Naive thymus-derived CD8-positive, alpha-beta T cell (primary cell): ENCODE measurements around the gene RIPOR2. TPM values are rescaled to one million over a fixed set of nuclear protein-coding genes. Genes with fewer than 3 reads are reported as not detected.
"Not testable (repeated sequence)": the region's sequence is repeated elsewhere in the genome, so short reads cannot be mapped to it uniquely, and the experiment has no call there.

ENCODE experiments used
- ATAC-seq, 2 donors: fragments of 150-1000 bp; cut with Tn5 transposase in 1 of 2; sonication (Bioruptor Pico), chemical (Tn5 transposase) in 1 of 2; 1 replicate in 1 of 2; 2 replicates in 1 of 2; pipeline ENCODE4 v1.10.0; 2021; ENCODE audit warnings: mild to moderate bottlenecking in 2 of 2, moderate library complexity in 2 of 2
- POLR2A ChIA-PET: fragments of 350-600 bp; sonication (Branson Sonifier 250); formaldehyde crosslinking; loops from one replicate; lab custom pipeline; 2021; ENCODE audit warnings: antibody characterized with exemption; lab: Charles Lee
- DNase-seq, 10 donors: peaks; one replicate each; pipeline versions ENCODE4 v3.0.0 to v3.0.0-alpha.2; 2020 to 2022
- H3K27ac Mint-ChIP-seq, 10 donors: one replicate each; pipeline ENCODE4 v1.8.0; 2020 to 2022; ENCODE audit warnings: mild to moderate bottlenecking in 10 of 10, mixed read lengths in 10 of 10, moderate library complexity in 4 of 10, inconsistent platforms in 1 of 10
- H3K27me3 Mint-ChIP-seq, 5 donors: one replicate each; pipeline ENCODE4 v1.8.0; 2021 to 2022; ENCODE audit warnings: mixed read lengths in 5 of 5
- H3K36me3 Mint-ChIP-seq, 3 donors: one replicate each; pipeline ENCODE4 v1.8.0; 2020 to 2022; ENCODE audit warnings: mixed read lengths in 3 of 3, mild to moderate bottlenecking in 2 of 3, inconsistent platforms in 1 of 3
- H3K4me1 Mint-ChIP-seq, 4 donors: one replicate each; pipeline ENCODE4 v1.8.0; 2021 to 2022; ENCODE audit warnings: mixed read lengths in 4 of 4
- H3K4me3 Mint-ChIP-seq, 10 donors: one replicate each; pipeline ENCODE4 v1.8.0; 2020 to 2022; ENCODE audit warnings: mild to moderate bottlenecking in 10 of 10, mixed read lengths in 10 of 10, moderate library complexity in 6 of 10, inconsistent platforms in 1 of 10
- H3K9me3 Mint-ChIP-seq, 9 donors: one replicate each; pipeline ENCODE4 v1.8.0; 2020 to 2022; ENCODE audit warnings: mixed read lengths in 9 of 9, mild to moderate bottlenecking in 3 of 9, inconsistent platforms in 1 of 9, moderate library complexity in 1 of 9
- polyA plus RNA-seq, 3 donors: library from polyadenylated mRNA; unstranded; fragments of 300-500 nt; fragmentation: Illumina TruSeq; gene quantifications; one replicate each; pipeline ENCODE4 v1.2.3, GENCODE V29; 2021
- total RNA-seq, 8 experiments: library from RNA in 2 of 8; stranded (reverse) in 2 of 8; gene quantifications; one replicate each; pipeline ENCODE4 v1.2.3 and lab custom pipeline; 2021 to 2026

RIPOR2 gene
- total and polyA plus RNA-seq, 5 experiments from 2014 or later = 413 to 542 (median 511) TPM

DNA sequence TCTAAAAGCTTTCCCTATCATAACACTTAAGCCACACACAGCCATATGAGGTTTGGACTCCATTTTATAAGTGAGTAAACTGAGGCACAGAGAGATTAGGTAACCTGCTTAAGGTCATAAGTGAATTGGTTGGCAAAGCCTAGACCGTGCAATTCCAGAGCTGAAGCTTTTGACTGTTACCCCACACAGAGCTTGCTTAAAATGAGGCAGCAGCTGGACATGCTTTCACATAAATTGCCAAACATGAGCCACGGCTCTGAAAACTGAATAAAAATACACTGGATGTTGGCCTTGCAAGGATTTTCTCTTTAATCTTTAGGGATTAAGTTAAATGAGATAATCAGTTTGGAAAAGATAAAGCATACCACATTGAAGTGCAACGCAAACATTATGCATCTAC lies 2.5 kb downstream of the RIPOR2 start:
- peak overlapping the region; percentile 87 to 98 (median 95) for H3K27ac Mint-ChIP-seq
- H3K4me1 Mint-ChIP-seq = peaks cover 27 to 71% (median 54%) of the 10 kb centered on the region in 4 donors
- H3K9me3 Mint-ChIP-seq = peaks cover 0 to 3% (median 0%) of the 10 kb centered on the region in 9 donors
- POLR2A ChIA-PET = interaction anchor here (0.6 to 18.7 kb wide), 23 partner anchors 8 to 1265 kb away, joined by 3 to 1085 read pairs (median 9); no protein-coding TSS in a partner anchor
- ATAC-seq = no peak
- no peak for DNase-seq
- H3K27me3 Mint-ChIP-seq = no peaks in the 10 kb centered on the region
- peaks cover 57 to 71% (median 63%) of the 10 kb centered on the region in 3 donors for H3K36me3 Mint-ChIP-seq
- peak overlapping the region; percentile 81 to 99 (median 98) for H3K4me3 Mint-ChIP-seq

DNA sequence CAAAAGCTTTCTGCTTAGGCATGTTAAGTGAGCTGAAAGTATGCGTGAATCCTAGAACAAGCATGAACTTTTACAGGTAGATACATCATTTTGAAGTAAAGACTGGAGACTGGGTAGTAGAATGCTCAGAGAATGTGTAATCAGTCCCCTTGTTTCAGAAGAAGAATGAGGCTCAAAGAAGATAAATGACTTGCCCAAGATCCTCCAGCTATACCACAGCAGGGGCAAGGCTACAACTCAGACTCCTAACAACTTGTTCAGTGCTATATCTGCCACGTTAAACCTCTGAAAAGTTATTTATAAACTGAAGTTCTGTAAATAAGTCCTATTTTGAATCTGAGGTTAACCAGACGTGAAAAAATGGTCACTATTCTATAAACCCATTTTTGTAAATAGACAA lies 2.9 kb downstream of the RIPOR2 start:
- H3K9me3 Mint-ChIP-seq = peaks cover 0 to 3% (median 0%) of the 10 kb centered on the region in 9 donors
- DNase-seq (no peak), ATAC-seq (peak in 1 of 2 donors; percentile 17)
- peak overlapping the region; percentile 81 to 99 (median 98) for H3K4me3 Mint-ChIP-seq
- H3K36me3 Mint-ChIP-seq = peaks cover 57 to 74% (median 64%) of the 10 kb centered on the region in 3 donors
- POLR2A ChIA-PET = interaction anchor here (0.7 to 18.7 kb wide), 21 partner anchors 9 to 1265 kb away, joined by 3 to 1085 read pairs (median 11); no protein-coding TSS in a partner anchor
- peak overlapping the region; percentile 87 to 98 (median 95) for H3K27ac Mint-ChIP-seq
- no peaks in the 10 kb centered on the region for H3K27me3 Mint-ChIP-seq
- peaks cover 24 to 70% (median 52%) of the 10 kb centered on the region in 4 donors for H3K4me1 Mint-ChIP-seq

DNA sequence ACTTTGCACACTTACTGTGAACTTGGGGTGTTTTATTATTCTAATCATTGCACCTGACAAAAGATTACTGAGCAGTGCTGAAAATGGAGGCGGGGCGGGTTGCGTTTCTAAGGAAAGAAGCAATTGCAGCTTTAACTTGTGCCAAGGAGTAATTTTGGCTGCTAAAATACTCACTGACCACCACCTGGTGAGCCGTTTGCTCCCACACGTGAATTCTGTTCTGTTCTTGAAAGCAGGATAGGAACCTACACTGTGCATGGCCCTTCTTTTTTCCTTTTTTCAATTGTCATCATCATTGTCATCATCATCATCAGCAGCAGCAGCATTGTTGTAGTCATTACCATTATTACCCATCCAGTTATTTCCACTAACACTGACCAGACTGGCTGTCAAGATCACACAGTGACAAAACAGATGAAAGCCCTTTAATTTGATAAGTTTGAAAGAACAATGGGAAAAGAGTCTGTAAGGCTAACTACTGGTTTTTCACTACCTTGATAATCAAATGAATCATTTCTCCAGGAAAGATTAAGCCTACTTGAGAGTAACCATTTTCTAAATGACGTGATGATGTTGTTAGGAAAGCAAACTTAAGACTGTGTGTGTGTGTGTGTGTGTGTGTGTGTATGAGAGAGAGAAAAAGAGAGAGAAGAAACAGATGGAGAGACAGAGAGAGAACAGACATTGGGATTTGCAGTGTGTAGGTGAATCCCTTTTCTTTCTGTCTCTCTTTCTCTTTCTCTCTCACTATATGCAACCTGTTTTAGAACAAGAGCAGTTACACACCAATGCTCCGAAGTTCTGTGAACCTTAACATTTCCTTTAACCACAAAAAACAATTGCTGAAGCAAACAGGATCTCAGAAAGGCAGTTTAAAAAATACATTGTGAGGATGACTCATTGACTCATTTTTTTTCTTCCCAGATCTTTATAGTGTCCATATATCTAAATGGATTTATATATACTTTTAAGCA lies 3.8 kb downstream of the RIPOR2 start:
- ATAC-seq (peak; percentile 37 to 43), DNase-seq (peak in 3 of 10 donors; percentile 57 to 75 (median 73))
- POLR2A ChIA-PET = interaction anchor here (0.7 to 18.7 kb wide), 14 partner anchors 9 to 107 kb away, joined by 3 to 1085 read pairs (median 10); no protein-coding TSS in a partner anchor
- Mint-ChIP-seq H3K4me3 (peak overlapping the region; percentile 81 to 99 (median 98)), H3K36me3 (peaks cover 64 to 81% (median 70%) of the 10 kb centered on the region in 3 donors), H3K4me1 (peaks cover 30 to 70% (median 51%) of the 10 kb centered on the region in 4 donors), H3K27ac (peak overlapping the region; percentile 87 to 98 (median 95)), H3K27me3 (no peaks in the 10 kb centered on the region), H3K9me3 (peaks cover 0 to 8% (median 3%) of the 10 kb centered on the region in 9 donors)

DNA sequence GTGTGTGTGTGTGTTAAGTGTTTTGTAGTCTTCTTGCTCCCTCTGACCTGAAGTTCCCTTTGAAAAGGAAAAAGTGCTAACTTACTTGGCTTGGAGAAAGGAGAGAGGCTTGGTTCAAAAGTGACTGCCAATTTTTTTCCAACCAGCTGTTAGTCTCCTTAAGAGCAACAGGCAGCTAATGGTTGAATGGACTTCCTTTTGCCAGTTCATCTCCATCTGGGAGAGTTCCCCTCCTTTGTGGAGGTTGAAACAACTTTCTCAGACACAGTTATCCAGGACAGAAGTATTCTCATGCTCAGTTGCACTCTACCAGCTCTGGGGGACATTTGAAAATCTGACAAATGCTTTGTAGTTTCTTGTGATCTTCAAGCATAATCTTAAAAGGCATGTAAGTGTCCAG lies 4.5 kb downstream of the RIPOR2 start:
- H3K36me3 Mint-ChIP-seq = peaks cover 67 to 85% (median 70%) of the 10 kb centered on the region in 3 donors
- POLR2A ChIA-PET = interaction anchor here (11.4 to 18.7 kb wide), 3 partner anchors 15 to 58 kb away, joined by 289 to 1085 read pairs (median 446); no protein-coding TSS in a partner anchor
- H3K4me1 Mint-ChIP-seq = peaks cover 32 to 68% (median 50%) of the 10 kb centered on the region in 4 donors
- no peak for ATAC-seq
- H3K4me3 Mint-ChIP-seq = peak overlapping the region; percentile 81 to 99 (median 98)
- H3K27ac Mint-ChIP-seq = peak overlapping the region; percentile 87 to 98 (median 95)
- H3K27me3 Mint-ChIP-seq = no peaks in the 10 kb centered on the region
- H3K9me3 Mint-ChIP-seq = peaks cover 0 to 10% (median 3%) of the 10 kb centered on the region in 9 donors
- DNase-seq = no peak

DNA sequence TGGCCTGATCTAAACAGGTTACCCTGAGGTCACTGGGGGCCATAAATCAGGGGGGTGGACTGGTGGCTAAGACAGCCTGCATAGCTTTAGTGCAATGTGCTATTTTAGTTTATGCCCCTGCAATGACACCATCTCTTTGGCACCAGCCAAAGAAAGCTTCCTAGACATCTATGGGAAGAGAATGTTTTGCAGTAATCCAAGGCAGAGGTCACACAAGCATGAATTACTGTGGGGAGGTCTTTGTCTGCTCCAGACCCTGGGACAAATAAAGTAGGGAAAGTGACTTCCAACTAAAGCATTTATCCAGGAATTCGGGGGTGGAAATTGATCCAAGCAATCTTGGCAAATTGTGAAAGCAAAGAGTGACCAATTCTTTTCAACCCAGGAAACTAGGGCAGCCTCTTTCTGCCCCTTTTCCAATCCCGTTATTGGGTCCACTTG lies 5.3 kb downstream of the RIPOR2 start:
- Mint-ChIP-seq H3K4me1 (peaks cover 32 to 71% (median 54%) of the 10 kb centered on the region in 4 donors), H3K4me3 (peak overlapping the region; percentile 81 to 99 (median 98)), H3K27ac (peak overlapping the region; percentile 83 to 98 (median 95)), H3K36me3 (peaks cover 66 to 88% (median 73%) of the 10 kb centered on the region in 3 donors), H3K9me3 (peaks cover 0 to 10% (median 3%) of the 10 kb centered on the region in 9 donors), H3K27me3 (no peaks in the 10 kb centered on the region)
- POLR2A ChIA-PET = interaction anchor here (11.4 to 18.7 kb wide), 3 partner anchors 15 to 59 kb away, joined by 289 to 1085 read pairs (median 446); no protein-coding TSS in a partner anchor
- no peak for ATAC-seq
- DNase-seq = no peak

DNA sequence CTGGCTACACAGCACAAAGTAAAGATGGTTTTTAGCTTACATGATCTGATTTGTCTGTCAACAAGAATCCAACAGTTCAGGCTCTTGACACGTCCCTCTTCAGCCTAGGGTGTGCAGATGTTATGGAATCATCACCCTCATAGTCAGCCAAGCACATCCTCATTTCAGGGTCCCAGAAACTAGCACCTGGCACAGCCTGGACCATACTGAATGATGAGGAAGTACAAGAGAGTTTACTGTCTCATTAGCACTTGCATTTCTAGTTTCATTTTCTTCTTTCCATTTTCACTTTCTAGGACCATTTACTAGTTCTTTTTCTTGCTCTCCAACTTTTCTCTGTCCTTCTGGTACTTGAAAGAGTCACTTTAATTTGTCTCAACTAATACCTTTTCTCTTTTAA lies 6.5 kb downstream of the RIPOR2 start:
- Mint-ChIP-seq H3K27me3 (no peaks in the 10 kb centered on the region), H3K36me3 (peaks cover 57 to 87% (median 69%) of the 10 kb centered on the region in 3 donors), H3K9me3 (peaks cover 0 to 10% (median 3%) of the 10 kb centered on the region in 9 donors), H3K4me1 (peaks cover 34 to 82% (median 65%) of the 10 kb centered on the region in 4 donors), H3K27ac (peak overlapping the region; percentile 87 to 99 (median 96)), H3K4me3 (peak overlapping the region; percentile 81 to 99 (median 98))
- ATAC-seq (peak in 1 of 2 donors; percentile 5), DNase-seq (no peak)
- POLR2A ChIA-PET = interaction anchor here (0.6 to 18.7 kb wide), 4 partner anchors 13 to 111 kb away, joined by 6 to 1085 read pairs (median 368); no protein-coding TSS in a partner anchor

DNA sequence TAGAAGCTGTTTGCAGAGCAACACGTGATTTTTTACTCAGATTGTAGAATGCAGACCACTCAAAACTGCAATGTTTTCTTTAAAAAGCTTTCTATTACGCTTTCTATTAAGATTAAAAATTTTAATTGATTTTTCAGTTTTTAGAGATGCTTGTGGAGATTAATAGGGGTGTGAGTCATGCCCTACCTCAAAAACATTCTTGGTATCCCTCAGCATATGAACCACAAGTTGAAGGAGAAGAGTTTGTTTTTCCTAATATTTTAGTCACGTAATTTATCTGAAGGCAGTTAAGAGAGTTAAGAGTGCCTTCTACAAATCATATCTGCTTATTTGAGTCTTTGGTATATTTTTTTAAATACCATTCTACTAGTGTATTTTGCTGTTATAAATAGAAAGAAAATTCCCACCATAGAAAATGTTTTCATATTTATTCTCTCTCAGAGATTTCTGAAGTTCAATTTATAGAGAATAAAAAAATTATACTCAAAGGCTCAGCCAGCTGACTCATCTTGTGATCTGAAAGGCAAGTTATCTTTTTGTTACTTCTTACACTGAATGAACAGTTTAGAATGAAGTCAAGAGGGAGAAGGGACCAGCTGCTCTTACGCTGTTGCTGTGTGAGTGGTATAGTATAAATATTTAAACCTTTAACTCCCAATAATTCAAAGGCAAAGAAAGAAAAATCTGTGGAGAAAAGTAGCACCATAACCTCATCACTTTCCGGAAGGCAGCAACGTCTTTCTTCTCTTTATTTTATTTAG lies 7.6 kb downstream of the RIPOR2 start:
- H3K27ac Mint-ChIP-seq = peak overlapping the region; percentile 87 to 98 (median 95)
- H3K27me3 Mint-ChIP-seq = no peaks in the 10 kb centered on the region
- ATAC-seq (no peak), DNase-seq (no peak)
- peaks cover 38 to 90% (median 73%) of the 10 kb centered on the region in 4 donors for H3K4me1 Mint-ChIP-seq
- peaks cover 50 to 85% (median 58%) of the 10 kb centered on the region in 3 donors for H3K36me3 Mint-ChIP-seq
- H3K9me3 Mint-ChIP-seq = peaks cover 0 to 10% (median 3%) of the 10 kb centered on the region in 9 donors
- POLR2A ChIA-PET = interaction anchor here (0.6 to 18.7 kb wide), 9 partner anchors 8 to 227 kb away, joined by 3 to 1085 read pairs (median 3); partner anchors contain the start of gene RIPOR2
- peak overlapping the region; percentile 81 to 99 (median 98) for H3K4me3 Mint-ChIP-seq

DNA sequence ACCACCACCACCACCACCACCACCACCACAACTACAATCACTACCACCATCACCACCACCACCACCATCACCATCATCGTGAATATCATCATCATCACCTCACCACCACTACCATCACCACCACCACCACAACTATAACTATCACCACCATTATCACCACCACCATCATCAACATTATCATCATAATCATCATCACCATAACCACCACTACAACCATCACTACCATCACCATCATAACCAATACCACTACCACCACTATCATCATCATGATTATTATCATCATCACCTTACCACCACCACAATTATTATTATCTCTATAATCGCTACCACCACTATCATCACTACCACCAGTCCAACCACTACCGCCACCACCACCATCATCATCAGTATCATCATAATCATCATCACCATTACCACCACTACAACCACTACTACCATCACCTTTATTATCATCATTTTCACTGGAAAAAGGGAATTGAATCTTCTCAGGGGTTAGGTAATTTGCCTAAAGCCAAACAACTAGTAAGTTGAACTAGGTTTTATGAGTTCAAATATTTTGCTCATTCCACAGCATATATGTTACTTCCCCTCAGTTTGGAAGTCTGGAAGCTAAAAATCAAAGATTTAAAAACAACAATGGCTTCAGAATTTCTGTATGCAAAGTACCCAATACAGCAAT lies 8.3 kb downstream of the RIPOR2 start:
- peak in 1 of 2 donors; percentile 19 for ATAC-seq
- peak overlapping the region; percentile 81 to 99 (median 98) for H3K4me3 Mint-ChIP-seq
- H3K27me3 Mint-ChIP-seq = no peaks in the 10 kb centered on the region
- peaks cover 0 to 10% (median 3%) of the 10 kb centered on the region in 9 donors for H3K9me3 Mint-ChIP-seq
- peak in 1 of 10 donors; percentile 31 for DNase-seq
- POLR2A ChIA-PET = interaction anchor here (0.6 to 18.7 kb wide), 7 partner anchors 8 to 226 kb away, joined by 3 to 1085 read pairs (median 18); partner anchors contain the start of gene RIPOR2
- H3K4me1 Mint-ChIP-seq = peaks cover 41 to 94% (median 81%) of the 10 kb centered on the region in 4 donors
- peaks cover 43 to 83% (median 53%) of the 10 kb centered on the region in 3 donors for H3K36me3 Mint-ChIP-seq
- peak overlapping the region; percentile 87 to 98 (median 94) for H3K27ac Mint-ChIP-seq

DNA sequence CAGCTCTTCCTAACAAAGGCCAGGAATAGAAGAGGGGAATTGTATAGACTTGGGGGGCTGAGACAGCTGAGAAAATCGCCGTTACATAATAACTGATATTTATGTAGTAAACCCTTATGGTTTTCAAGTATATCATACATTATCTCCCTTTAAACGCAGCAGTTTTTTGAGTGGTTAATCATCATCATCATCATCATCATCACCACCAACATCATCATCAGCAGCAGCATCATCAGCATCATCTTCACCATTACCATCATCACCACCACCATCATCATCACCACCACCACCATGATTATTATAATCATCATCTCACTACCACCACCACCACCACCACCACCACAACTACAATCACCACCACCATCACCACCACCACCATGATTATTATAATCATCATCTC lies 9.1 kb downstream of the RIPOR2 start:
- not testable (repeated sequence) for H3K27me3 Mint-ChIP-seq, DNase-seq
- Mint-ChIP-seq H3K27ac (peak overlapping the region; percentile 75 to 98 (median 91)), H3K4me3 (peak overlapping the region; percentile 67 to 91 (median 83)), H3K4me1 (peaks cover 35 to 92% (median 83%) of the 10 kb centered on the region in 4 donors), H3K9me3 (peaks cover 0 to 10% (median 3%) of the 10 kb centered on the region in 9 donors), H3K36me3 (peaks cover 39 to 80% (median 45%) of the 10 kb centered on the region in 3 donors)
- ATAC-seq = peak in 1 of 2 donors; percentile 20
- POLR2A ChIA-PET = interaction anchor here (0.6 to 18.7 kb wide), 6 partner anchors 9 to 142 kb away, joined by 3 to 1085 read pairs (median 22); partner anchors contain the start of gene RIPOR2

DNA sequence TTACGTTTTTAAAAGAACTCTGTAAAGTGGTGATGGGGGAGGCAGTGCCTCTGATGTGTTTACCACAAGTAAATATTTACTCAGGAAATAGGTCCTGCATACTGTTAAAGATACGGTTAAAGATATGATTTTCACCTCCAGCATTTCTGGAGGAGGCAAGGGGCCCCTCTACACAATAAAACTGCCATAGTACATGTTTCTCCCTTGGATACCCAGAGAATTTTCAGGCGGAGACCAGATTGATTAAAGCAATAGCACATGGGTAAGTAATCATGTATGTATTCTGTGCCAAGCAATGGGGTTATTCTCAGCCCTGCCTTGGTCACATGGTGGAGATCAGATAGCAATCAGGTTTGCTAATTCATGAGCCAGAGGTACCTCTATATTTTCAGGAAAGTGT lies 9.6 kb downstream of the RIPOR2 start:
- DNase-seq = peak in 1 of 10 donors; percentile 43
- peak overlapping the region; percentile 75 to 98 (median 91) for H3K27ac Mint-ChIP-seq
- no peaks in the 10 kb centered on the region for H3K27me3 Mint-ChIP-seq
- peak overlapping the region; percentile 67 to 91 (median 83) for H3K4me3 Mint-ChIP-seq
- H3K36me3 Mint-ChIP-seq = peaks cover 35 to 80% (median 41%) of the 10 kb centered on the region in 3 donors
- ATAC-seq = peak; percentile 12 to 46
- H3K9me3 Mint-ChIP-seq = peaks cover 0 to 10% (median 3%) of the 10 kb centered on the region in 9 donors
- peaks cover 34 to 92% (median 83%) of the 10 kb centered on the region in 4 donors for H3K4me1 Mint-ChIP-seq
- POLR2A ChIA-PET = interaction anchor here (0.5 to 18.7 kb wide), 11 partner anchors 7 to 143 kb away, joined by 3 to 1085 read pairs (median 5); partner anchors contain the start of gene RIPOR2
